Kidney epithelial cell (primary cell): ENCODE data around the gene EIF1B. TPM values are rescaled to one million over a fixed set of nuclear protein-coding genes. Genes with fewer than 3 reads are reported as not detected.

Experiments used
- DNase-seq: peaks from one replicate; pipeline ENCODE4 v3.0.0-alpha.2; 2010; ENCODE audit warnings: low read depth
- H3K27me3 ChIP-seq: 2 replicates; pipeline ENCODE4 v1.6.0; 2011; ENCODE audit warnings: low read length; ENCODE audit not compliant: control insufficient read depth, insufficient read depth
- H3K36me3 ChIP-seq: 2 replicates; pipeline ENCODE4 v1.5.1; 2011; ENCODE audit warnings: low read length; ENCODE audit not compliant: control insufficient read depth, insufficient read depth
- H3K4me3 ChIP-seq: 2 replicates; pipeline ENCODE4 v1.5.1; 2011; ENCODE audit warnings: low read depth, mild to moderate bottlenecking, control low read depth, low read length
- CTCF ChIP-seq: IDR thresholded peaks from 2 replicates; pipeline ENCODE4 v1.5.1; 2011; ENCODE audit warnings: mild to moderate bottlenecking, moderate library complexity, low read length, control low read depth, inconsistent platforms; ENCODE audit not compliant: insufficient read depth, poor library complexity, severe bottlenecking
- total RNA-seq: library from RNA; depleted of rRNA; stranded (reverse); fragments of >200 nt; gene quantifications from 2 replicates; pipeline ENCODE4 v1.2.3, GENCODE V29; 2015

The EIF1B gene
- total RNA-seq, 1 donor from 2014 or later: 38.1 TPM

GRCh38 chr3:40337136-40338108 is 27.9 kb downstream of the EIF1B start:
- TF ChIP-seq CTCF: no peak
- Histone ChIP-seq H3K4me3 (no peak overlapping the region), H3K36me3 (no peaks in the 10 kb centered on the region), H3K27me3 (no peaks in the 10 kb centered on the region)
- no peak for DNase-seq

DNA sequence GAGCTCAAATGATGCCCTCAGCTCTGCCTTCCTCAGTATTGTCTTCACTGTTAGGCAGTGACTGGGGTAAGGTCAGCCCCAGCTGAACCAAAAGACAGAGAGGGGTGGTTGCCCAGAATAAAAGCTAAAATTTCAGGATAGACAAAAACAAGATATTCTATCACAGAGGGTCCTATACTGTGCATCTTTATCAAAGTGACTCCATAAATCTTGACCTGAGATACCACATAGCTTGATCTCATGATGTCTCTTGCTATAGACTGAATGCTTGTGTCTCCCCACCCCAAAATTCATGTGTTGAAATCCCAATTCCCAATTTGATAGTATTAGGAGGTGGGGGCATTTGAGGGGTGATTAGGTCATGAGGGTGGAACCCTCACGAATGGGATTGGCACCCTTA is 30.4 kb downstream of the EIF1B start:
- no peak for DNase-seq
- TF ChIP-seq CTCF: no peak
- Histone ChIP-seq H3K36me3 (no peaks in the 10 kb centered on the region), H3K27me3 (no peaks in the 10 kb centered on the region), H3K4me3 (no peak overlapping the region)

- TF ChIP-seq CTCF: no peak
- Histone ChIP-seq H3K4me3 (no peak overlapping the region), H3K27me3 (no peaks in the 10 kb centered on the region), H3K36me3 (no peaks in the 10 kb centered on the region)
- no peak for DNase-seq
These were observed 31.1 kb downstream of the EIF1B start for GRCh38 chr3:40340541-40341170.

- DNase-seq: no peak
- Histone ChIP-seq H3K27me3 (no peaks in the 10 kb centered on the region), H3K4me3 (no peak overlapping the region), H3K36me3 (no peaks in the 10 kb centered on the region)
- no peak for TF ChIP-seq CTCF
These were observed 32.2 kb downstream of the EIF1B start for GRCh38 chr3:40341671-40342070.

GRCh38 chr3:40350529-40350928 is 41.0 kb downstream of the EIF1B start:
- H3K4me3 ChIP-seq: no peak overlapping the region
- no peaks in the 10 kb centered on the region for H3K27me3 ChIP-seq
- no peak for DNase-seq
- TF ChIP-seq CTCF: no peak
- H3K36me3 ChIP-seq: no peaks in the 10 kb centered on the region
